NCI-H1694 (cell line): ENCODE data around the gene CA7.
"Not testable (repeated sequence)": the region's sequence is repeated elsewhere in the genome, so short reads cannot be mapped to it uniquely, and the experiment has no call there.

Source experiments
- DNase-seq: peaks from one replicate; lab custom pipeline; 2025; lab: John Stamatoyannopoulos, UW

Gene CA7

GRCh38 chr16:66846831-66847230 lies 2.6 kb downstream of the CA7 start:
- DNase-seq = no peak

DNA sequence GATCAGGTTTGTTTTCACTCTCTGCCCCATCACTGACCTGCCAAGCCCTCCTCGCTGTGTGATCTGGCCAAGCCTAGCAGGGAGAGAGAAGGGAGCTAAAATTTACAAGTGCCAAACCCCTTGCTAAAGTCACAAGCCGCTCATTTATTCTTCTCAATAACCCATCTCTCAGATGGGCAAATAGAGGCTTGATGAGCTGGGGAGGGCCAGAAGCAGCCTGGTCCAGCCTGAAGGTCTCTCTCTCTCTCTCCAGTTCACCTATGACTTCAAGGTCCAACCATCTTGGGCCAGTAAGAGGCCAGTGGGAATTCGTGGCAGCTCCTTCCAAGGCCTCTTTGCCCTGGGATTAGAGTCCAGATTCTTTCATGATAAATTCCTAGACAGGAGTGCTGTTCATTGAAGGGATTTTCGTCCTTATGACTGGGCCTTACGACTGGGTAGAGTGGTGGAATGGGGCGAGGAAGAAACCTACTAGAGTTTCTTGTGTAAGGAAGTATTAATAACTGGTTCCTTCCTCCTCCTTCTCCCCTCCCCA lies 3.4 kb downstream of the CA7 start:
- no peak for DNase-seq

- DNase-seq = no peak
These were observed 4.0 kb downstream of the CA7 start for GRCh38 chr16:66848172-66848571.

- no peak for DNase-seq
These were observed 4.8 kb downstream of the CA7 start for GRCh38 chr16:66849021-66849420.

DNA sequence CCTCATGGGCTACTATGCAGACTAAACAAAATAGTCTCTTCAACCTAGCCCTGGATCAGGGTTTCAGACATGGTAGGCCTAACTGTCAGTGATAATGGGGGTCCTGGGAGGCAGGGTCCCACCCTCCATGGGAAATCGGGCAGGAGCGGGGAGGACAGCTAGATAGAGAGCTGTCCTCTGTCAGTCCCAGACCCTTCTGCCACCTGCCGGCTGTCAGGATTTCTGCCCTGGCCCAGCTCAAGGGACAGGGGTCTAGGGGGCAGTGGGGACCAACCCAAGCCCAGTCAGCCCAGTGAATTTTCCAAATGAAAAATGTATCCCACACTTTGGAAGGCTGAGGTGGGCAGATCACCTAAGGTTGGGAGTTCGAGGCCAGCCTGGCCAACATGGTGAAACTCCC lies 5.3 kb downstream of the CA7 start:
- DNase-seq = no peak

- no peak for DNase-seq
These were observed 6.1 kb downstream of the CA7 start for GRCh38 chr16:66850115-66850815.

DNA sequence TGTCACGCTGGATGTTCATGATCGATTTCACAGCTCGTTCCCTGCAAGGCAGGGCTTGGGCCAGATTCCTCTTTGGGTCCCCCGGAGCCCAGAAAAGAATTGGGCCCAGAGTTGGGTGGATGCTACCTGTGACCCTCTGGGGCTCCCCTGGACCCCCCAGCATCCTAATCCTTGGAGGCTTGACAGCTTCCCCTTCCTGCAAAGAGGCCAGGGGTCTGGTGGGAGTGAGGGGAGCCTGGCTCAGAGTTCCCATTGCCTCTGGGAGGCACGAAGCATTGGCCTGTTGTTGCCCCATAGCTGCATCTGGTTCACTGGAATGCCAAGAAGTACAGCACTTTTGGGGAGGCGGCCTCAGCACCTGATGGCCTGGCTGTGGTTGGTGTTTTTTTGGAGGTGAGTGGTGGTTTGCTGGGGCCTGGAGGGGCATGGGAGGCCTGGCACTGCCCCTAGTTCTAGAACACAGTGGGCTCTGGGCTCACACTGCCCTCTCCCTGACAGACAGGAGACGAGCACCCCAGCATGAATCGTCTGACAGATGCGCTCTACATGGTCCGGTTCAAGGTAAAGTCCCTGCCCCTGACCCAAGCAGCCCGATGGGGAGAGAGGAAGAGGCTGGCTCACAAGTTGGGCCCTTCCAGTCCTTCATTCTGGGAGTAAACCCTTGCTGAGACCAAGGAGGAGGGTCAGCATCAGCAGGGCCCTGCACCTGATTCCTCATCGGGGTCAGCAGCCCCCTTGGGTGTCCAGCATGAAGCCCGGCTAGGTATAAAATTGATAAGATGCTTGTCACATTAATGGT lies 7.2 kb downstream of the CA7 start:
- DNase-seq = no peak

GRCh38 chr16:66853261-66854139 lies 9.3 kb downstream of the CA7 start:
- DNase-seq = no peak

DNA sequence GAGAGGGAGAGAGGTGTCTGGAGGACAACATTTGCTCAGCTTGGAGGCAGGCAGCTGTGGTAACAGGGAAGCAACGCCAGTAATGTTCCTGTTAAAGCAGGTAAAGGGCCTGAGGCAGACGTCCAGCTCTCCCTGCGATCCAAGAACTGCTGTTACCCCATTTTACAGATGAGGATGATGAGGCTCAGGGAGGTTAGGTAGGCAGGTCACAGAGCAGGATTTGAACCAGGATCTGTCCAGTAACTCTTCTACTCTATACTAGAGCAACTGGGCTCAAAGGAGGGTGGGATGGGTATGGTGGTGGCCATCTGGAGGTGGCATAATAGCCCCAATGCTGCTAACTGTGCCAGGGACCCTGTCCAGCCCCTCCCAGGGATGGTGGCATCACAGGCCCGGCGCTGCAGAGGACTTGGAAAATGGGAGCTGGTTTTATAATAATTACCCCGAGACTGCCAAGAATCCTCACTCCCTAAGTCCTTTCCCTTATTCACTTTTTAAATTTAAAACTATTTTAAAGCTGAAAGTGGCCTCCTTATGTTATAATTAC lies 12.0 kb downstream of the CA7 start:
- DNase-seq = no peak

DNA sequence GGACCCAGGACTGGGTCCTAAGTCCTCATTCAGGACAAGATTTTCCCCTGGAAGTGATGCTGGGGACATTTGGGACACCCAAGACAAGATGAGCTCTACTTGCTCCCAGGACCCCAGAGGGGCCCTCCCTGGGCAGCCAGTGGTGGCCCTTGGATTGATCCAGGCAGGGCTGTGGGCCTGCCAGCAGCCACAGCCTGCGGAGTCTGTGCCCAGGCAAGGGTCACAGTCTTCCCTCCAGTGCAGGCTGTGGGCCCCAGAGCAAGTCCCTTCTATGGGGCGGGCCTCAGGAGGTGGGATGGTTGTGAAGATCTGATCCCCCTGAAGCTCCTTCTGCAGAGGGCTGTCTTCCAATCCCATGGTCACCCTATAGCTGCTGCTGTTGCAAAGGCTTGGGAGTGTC lies 12.6 kb downstream of the CA7 start:
- DNase-seq = no peak

GRCh38 chr16:66857437-66857836 lies 13.2 kb downstream of the CA7 start:
- no peak for DNase-seq

GRCh38 chr16:66858740-66859396 lies 14.7 kb downstream of the CA7 start:
- no peak for DNase-seq

- no peak for DNase-seq
These were observed 15.3 kb downstream of the CA7 start for GRCh38 chr16:66859397-66860068.

- no peak for DNase-seq
These were observed 17.9 kb downstream of the CA7 start for GRCh38 chr16:66862023-66862520.

- no peak for DNase-seq
These were observed 19.5 kb downstream of the CA7 start for GRCh38 chr16:66863707-66864106.

- DNase-seq = no peak
These were observed 25.2 kb downstream of the CA7 start for GRCh38 chr16:66869424-66869823.

DNA sequence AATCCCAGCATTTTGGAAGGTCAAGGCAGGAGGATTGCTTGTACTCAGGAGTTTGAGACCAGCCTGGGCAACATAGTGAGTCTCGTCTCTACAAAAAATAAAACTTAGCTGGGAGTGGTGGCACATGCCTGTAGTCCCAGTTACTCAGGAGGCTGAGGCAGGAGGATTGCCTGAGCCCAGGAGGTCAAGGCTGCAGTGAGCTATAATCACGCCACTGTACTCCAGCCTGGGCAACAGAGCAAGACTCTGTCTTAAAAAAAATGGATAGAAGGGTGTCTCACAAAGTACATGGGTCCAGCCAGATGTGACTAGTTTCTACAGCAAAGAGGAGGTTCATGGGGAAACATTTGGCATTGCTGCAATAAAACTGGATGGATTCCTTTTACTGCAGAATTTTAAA lies 27.1 kb downstream of the CA7 start:
- not testable (repeated sequence) for DNase-seq

DNA sequence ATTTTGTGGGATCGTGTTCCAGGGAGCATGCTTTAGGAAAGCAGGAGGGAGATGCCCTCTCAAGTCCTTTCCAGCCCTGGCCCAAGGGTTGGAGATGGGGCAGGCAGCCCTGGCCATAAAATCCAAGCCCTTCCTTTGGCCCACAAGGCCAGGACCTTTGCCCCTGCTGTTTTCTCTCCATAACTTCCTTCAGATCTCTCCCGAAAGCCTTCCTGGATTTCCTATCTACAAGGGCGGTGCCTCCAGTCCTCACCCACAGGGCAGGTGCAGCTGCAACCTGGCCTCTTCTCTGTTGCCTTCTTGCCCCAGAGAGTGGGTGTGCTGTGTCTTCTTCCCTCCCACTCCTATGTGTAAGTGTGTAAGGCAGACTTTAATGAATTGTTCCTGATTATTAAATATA lies 27.6 kb downstream of the CA7 start:
- DNase-seq = no peak

DNA sequence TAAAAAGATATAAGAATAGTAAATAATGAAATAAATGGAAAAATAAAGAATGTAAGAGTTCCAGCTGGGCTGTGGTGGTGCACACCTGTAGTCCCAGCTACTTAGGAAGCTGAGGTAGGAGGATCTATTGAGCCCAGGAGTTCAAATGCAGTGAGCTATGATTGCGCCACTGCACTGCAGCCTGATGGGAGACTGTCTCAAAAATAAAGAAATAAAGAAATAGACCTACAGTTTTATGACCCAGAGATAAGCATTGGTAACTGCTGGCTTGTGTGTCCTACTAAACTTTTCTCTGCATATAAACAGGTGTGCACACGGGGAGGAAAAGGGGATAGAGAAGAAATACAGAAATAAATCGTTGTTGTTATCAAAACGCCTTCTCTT lies 28.3 kb downstream of the CA7 start:
- no peak for DNase-seq

GRCh38 chr16:66872943-66873684 lies 28.9 kb downstream of the CA7 start:
- peak; percentile 41 for DNase-seq
